GM21737 (cell line): ENCODE results near the gene NPAS3.

Experiments
- ATAC-seq: cut with Tn5 transposase; IDR thresholded peaks from one replicate; pipeline ENCODE4 v1.9.1; 2021; ENCODE audit warnings: mild to moderate bottlenecking, moderate library complexity; ENCODE audit not compliant: unreplicated experiment

NPAS3 gene

DNA sequence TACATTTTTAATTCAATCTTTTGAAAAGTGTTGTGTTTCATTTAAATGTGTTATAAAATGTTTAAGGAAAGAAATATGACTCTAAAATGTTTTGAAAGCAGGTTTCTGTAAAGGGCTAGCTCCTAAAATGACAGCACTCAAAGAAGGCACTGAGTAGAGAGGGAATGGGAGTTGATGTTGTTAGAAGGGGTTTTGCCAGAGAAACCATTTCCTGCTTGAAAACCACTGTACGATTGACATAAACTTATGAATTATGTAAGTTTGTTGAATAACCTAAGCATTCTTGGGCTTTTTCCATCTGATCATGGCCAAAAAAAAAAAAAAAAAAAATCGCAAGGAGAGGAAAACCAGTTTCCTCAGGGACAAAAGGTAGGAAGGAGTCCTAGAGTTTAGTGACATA lies 778.2 kb downstream of the NPAS3 start:
- ATAC-seq = no peak

DNA sequence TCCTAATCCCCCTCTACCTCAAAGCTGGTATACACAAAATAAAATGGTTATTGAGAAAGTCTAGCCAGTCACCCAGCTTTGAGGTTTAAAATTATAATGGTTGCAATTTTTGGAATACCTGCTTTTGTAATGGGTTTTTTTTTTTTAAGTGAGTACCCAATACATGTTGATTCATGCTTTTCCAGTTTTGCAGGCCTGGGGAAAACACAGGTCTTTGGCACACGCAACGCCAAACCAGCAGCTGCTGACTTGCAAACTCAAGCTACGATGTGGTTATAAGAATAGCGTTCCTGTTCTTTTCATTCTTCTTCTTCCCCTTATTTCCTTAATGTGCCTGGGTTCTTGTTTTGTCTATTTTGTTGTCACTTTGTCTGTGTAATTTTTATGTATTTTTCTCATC lies 779.2 kb downstream of the NPAS3 start:
- no peak for ATAC-seq

DNA sequence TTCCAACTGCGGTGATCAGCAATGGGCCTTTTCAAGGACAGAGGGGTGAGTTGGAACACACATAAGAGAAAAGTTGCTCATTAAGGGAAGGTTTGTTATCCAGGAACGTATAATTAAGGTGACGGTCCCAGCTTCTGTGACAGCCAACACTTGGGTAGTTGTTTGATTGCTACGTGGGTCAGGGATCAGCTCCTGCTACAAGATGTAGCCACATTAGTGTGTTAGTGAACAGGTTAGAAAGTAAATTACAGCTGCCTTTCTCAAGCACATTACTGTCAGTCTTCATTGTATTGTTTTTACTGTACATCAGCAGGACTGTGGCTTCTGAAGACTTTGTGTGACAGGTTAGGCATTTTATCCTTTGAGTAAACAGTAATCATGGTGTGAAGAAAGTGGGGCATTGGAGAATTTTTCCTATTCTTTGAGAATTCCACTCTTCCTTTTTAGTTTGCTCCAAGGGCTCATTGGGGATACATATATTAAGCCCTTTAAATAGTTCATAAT lies 781.7 kb downstream of the NPAS3 start:
- no peak for ATAC-seq

DNA sequence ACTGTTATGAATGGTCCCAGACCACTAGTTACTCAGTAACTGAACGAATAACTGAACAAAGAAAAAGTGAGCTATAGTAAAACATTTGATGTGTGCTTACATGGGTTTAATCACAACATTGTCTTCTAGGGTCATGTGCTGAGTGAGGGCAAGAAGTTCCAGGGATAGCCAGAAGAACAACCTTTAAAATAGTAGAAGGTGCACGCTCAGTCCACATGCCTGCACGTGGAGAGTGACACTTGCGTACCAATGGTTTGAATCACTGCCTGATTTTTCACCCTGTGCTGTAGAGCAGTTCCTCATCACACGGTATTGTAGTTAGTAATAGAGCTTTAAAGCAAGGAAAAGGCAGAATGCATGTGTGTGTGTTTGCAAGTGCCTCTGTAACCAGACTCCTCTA lies 788.0 kb downstream of the NPAS3 start:
- ATAC-seq = no peak

DNA sequence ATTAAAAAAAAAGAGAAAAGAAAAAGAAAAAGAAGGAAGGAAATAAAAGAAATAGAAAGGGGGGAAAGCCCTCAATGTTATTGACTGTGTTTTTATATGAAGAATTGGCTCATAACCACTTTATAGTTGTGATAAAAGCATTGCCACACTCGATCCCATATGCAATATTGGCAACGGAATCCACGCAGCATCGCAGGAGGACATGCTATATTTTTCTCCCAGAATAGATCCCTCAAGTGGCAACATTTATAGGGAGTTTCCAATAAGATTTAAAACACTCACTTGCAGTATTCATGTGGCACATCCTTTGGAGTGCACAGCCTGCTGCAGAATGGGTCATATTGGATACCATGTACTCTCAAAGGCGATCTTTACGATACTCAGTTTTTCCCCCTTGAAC lies 788.9 kb downstream of the NPAS3 start:
- no peak for ATAC-seq

DNA sequence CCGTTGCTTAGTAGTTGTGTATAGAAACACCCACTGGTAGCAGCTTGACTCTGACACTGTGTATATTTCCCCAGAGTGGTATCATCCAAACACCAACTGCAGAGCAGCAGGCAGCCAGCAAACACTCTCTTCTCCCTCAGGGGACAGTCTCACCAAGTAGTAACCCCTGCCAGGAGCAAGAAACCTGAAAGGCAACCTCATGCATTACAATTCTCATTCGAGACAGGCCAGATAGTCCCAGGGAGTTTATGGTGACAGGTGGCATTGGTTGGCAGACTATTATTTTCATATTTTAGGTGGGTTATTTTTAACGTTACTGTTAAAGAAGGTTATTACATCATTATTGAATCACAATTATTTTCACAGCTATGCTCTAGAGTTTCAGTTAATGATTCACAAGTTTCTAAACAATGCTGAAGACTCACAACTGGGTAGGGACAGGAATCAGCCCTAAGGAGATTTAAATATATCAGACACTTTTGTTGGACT lies 789.4 kb downstream of the NPAS3 start:
- ATAC-seq = no peak

DNA sequence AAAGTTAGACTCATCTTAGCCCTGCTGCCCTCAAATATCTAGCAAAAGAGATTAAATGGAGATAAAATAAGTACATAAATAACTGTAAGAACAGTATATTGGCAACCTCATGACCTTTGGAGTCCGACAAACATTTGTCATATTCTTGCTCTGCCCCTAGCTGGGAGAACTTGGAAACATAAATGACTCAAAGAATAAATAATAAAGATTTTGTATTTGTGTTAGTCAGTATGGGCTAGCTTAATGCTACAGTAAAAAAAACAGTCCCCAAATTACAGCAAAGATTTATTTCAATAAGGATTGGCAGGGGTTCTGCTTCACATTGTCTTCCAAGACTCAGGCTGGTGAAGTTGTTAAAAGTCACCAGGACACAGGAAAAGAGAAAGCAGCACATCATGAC lies 791.5 kb downstream of the NPAS3 start:
- no peak for ATAC-seq

DNA sequence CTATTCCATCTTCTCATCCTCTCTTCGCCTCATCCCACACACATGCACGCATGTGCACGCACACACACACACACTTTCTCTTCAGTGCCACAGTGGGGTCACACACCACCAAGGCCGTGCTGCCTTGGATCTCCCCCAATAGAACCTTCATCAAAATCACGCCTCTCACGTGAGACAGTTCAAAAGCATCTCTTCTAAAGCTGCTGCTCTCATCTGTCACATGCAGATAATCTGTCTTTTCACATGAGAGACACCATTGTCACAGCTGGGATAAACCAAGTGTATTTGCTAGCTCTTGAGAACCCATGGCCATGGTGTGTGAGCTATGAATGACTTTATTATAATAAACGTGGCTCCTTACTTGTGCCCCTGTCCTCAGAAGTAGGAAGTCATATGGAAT lies 793.5 kb downstream of the NPAS3 start:
- ATAC-seq = no peak

DNA sequence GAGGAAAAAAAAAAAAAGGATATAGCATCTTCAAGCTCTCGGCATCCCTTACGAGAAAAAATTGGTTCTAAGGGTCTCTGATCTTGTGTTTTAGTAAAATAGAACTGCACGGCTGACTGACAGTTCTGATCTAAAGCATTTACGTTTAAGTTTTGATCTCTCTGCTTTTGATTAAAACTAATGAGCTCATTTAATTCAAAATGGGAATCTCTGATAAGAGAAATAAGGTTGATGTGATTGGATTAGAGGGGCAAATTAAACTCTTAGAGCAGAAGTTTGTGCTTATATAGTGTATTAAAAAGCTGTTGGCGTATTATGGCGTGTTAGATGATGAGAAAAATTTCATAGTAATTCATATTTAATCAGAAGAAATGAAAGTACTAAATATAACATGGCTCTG lies 794.6 kb downstream of the NPAS3 start:
- no peak for ATAC-seq

DNA sequence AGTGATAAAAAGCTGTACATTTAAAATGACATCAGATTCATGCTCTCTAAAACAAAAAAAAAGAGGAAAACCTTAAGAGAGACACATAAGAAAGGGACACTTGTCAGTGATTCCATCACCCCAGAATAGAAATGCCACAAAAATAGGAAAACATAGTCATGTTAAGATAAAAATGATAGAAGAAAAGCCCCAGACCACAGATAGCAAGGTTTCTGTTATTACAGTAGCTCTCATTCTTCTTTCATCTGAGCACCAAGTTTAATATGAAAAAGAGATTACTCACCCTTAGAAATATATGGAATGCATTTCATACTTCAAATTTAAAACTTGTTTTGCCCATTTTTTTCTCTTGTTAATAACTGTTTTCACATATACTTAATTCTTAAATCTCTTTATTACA lies 795.0 kb downstream of the NPAS3 start:
- no peak for ATAC-seq

DNA sequence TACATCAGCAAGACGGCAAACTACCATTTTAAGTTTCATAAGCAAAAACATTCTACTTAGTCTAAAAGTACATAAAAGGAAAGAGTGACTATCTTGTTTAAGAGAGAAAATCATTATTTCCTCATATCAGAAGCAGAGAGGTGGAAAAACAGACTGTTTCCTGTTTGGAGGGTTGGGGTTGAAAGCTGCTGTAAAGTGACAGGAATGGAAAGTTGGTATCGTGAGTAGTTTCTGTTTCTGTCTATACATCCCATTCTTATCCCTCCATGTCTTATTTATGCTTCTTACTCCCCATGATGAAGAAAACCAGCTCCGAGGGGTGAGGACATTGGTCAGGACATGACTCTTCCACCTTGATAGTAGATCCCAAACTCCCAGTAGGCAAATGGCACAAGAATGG lies 795.7 kb downstream of the NPAS3 start:
- ATAC-seq = no peak

DNA sequence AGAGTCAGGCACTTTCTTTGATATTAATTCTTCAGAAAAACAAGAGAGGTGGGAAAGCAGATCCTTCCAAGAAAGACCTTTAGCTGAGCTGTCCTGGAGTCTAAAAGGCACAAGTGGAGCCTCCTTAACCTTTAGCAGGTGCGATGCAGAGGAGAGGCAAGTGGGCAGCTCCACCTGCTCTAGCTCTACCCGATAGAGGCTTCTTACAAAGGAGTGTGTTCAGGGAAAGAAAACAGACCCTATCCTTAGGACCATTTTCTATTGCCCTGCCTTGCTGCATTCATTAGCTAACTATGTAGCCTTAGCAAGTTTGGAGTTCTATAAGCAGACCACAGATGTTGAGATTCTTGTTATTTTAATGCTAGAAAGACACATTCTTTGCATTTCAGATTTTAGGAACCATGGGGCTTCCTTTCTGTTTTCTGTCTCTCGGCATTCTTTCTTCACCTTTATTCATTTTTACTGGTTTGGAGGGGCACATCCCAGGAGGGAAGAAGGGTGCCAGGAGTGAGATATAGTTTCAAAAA lies 797.7 kb downstream of the NPAS3 start:
- ATAC-seq = no peak

DNA sequence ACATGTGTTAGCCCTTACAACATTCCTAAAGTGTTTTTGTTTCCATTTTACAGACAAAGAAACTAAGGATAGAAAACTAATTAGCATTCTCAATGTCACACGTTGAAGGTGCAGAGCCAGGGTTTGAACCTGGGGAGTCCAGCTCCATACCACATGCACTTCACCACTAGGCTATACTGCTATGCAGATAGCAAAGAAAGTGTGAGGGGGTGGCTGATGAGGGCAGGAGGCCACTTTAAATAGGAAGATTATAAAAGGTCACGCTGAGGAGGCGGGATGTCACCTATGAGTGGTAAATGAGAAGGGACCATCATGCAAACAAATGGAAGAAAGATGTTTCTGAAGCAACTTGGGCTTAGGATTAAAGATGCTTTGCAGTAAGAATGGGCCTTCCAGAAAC lies 798.3 kb downstream of the NPAS3 start:
- no peak for ATAC-seq

DNA sequence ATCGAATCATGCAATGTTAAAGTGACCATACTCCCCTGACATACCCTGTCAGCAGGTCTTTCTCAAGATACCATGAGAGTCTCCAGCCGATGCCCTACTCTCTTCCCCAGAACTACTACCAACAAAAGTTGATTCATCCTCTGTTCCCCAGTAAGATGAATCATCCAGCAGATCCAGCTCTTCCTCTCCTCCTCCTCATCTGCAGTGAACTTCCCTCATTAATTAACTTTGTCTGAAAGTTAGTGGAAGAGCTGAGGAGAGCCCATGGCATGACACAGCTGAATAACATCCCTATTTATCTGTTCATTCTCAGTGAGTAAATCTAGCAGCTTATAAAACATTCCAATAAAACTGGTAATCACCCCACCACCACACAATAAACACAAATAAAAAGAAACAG lies 798.8 kb downstream of the NPAS3 start:
- ATAC-seq = no peak

DNA sequence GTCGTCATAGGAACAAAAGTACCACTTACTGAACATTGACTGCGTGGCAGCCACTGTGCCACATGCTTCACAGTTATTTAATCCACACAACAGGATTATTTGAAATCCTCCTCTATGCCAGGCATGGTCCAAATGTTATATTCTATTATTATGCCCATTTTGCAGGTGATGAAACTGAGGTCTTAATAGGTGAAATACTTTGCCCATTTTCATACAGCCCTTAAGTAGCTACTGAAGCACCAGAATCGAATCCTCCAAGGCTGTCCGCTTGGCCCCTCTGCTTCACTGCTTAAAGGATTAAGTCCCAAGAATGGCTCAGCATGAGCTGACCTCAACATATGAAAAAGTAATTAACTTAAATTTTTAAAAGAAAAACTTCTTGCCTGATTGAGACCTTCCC lies 799.4 kb downstream of the NPAS3 start:
- no peak for ATAC-seq

DNA sequence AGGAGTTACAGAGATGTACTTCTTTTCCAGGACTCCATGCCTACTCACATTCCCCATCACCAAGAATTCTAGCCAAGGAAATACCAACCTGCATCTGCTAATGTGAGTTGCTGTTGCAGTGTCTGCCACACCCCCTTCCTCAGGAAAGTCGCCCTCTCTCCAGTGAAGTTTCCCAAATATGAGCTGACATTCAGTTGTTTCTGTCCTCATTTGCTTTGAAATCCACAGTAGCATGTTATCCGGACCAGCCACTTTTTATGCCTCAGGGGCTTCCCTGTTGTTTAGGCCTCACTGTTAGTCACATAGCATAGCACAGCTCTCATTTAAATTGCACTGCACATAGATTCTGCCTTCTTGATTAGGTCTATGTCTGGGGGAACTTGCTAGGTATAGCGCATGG lies 799.8 kb downstream of the NPAS3 start:
- ATAC-seq = no peak

DNA sequence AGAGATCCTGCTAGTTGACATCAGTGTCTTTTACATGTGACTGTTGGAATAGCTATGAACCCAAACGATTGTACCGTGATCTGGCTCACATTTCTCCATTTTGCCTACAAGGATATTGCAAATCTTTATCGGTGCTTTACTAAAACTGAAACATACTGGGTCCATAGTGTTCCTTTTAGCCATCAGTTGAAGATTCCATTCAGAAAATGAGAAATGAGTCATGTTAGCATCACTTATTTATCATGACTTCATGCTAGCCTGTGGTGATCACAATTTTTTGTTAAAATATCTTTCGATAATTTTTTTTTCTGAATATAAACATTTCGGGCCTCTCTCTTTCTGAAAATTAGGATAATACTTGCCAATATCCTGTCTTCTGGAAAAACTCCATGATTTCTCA lies 801.9 kb downstream of the NPAS3 start:
- ATAC-seq = no peak

DNA sequence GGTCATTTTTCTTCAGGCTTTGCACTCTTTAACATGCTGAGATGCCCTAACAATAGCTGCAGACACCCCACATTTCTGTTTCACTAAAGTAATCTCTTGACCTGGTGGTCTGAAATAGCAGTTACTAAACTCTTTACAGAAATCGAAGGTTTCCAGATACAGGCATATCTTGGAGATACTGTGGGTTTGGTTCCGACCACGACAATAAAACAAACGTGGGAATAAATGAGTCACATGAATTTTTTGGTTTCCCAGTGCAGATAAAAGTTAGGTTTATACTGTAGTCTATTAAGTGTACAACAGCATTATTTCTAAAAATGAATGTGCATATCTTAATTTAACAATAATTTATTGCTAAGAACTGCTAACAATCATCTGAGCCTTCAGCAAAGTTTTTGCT lies 803.5 kb downstream of the NPAS3 start:
- no peak for ATAC-seq

DNA sequence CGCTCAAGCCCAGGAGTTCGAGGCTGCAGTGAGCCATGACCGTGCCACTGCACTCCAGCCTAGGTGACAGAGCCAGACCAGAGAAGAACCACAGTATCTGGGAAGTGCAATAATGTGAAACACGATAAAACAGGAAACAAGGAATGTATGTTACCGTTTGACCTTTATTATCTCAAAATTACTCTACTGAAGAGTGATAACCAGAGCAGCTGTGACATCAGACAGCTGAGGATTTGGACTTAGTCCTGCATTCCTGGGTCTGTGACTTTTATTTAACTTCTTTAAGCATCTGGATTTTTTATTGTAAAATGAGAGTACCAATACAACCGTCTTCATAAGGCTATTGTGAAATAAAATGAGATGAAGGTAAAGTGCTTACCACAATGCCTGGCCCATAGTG lies 806.5 kb downstream of the NPAS3 start:
- no peak for ATAC-seq

DNA sequence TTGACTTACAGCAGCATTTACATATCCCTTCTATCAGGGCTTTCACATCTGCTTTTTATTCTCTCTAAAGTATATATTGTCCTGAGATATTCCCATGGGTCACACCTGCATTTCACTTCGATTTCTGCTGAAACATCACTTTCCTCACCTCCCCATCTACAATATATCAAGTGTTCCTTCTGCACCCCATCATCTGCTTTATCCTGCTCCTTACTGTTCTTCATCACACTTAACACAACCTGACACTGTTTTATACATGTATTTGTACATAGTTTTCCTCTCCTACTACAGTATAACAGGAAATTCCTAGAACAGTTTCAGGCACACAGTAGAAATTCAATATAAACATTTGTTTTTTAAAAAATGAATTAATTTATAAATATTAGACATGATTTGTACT lies 809.1 kb downstream of the NPAS3 start:
- ATAC-seq = no peak

DNA sequence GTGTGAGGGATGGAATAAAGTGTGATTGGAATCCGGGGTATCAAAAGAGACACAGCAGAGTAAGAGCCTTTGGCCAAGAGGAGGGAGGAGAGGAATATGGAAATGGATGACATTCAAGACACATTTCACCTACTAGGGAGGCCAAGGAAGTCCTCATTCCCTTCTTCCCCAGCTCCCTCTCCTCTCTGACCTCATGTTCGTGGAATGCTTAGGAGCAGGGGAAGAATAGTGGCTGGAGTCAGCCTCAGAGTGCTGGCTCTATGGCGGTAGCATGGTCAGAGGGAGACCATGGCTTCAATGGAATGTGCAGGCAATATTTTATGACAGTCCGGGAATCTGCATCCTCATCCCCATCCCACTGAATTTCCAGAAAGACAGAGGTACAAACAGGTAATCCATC lies 815.6 kb downstream of the NPAS3 start:
- ATAC-seq = no peak

DNA sequence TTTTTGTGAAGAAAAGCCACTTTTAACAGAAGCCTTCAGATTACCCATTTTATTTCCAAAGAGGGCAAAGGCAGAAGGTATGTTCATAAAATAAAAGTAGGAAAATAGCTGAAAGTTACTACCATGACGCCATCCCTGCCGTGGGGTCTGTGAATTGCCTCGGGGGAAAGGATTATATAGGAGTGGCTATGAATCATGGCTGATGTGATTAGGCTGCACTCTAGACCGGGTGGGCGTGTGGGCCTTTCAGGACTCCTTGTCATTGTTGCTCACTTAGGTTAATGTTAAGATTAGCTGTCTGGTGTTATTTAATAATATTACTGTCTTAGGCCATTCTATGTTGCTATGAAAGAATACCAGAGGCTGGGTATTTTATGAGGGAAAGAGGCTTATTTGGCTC lies 816.7 kb downstream of the NPAS3 start:
- no peak for ATAC-seq

DNA sequence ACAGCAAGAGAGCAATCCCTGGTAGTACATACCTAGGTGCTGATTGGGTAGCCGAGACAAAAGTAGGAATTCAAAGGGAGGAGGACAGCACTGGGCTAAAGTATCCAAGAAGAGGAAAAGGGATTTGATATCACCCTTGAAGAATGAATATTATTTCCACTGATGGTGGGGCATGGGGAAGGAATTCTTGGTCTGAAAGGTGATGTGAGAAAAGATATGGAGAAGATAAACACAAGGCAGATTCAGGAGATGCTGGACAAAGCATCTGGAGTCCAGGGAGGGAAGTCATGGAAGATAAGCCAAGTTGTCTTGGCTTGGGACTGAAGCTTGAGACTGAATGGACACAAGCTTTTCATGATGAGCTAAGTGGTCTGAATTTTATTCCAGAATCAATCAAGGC lies 818.2 kb downstream of the NPAS3 start:
- no peak for ATAC-seq

DNA sequence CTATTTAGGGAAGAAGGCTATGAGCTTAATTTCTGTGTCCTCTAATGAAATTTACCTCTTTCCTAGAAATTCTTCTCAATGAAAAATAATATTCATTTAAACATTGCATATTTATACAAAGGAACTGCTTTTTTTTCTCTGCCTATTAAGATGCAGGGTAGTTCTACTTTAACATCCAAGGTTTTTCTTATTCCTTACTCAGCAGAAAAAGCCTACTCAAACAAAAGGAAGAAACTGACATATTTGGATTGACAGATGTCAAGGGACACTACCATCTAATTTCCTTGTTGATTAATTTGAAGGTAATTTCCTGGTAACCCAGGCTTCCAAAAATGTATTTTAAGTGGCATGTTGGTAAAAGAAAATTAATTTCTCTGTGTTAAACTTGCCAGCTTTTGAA lies 819.9 kb downstream of the NPAS3 start:
- no peak for ATAC-seq
